ENCODE results near the gene NAV3.

GRCh38 chr12:77891518-77892147 lies 60.9 kb downstream of the NAV3 start:
- TF ChIP-seq CTCF (conservative IDR thresholded peaks at IDR 0.05; ENCODE audit: low read depth, low read length), result no peak
- TF ChIP-seq EZH2 (IDR thresholded peaks at IDR 0.05; ENCODE audit: low read length, unreplicated experiment), result no peak
- no peak for TF ChIP-seq EZH2phosphoT487 (IDR thresholded peaks at IDR 0.05; ENCODE audit: borderline replicate concordance, low read length)

Data from PC-3 (cell line).